HepG2 (cell line): ENCODE data around the gene FETUB. TPM values are rescaled to one million over a fixed set of nuclear protein-coding genes. Genes with fewer than 3 reads are reported as not detected.
"Not testable (repeated sequence)": the region's sequence is repeated elsewhere in the genome, so short reads cannot be mapped to it uniquely, and the experiment has no call there.

Experiments used
- ATAC-seq: fragments of 200-7000 bp; cut with Tn5 transposase; 3 replicates; pipeline ENCODE4 v1.9.1; 2020; ENCODE audit warnings: mild to moderate bottlenecking, moderate library complexity
- BruUV-seq: library from RNA; stranded (reverse); fragments of 400-500 nt; replicated peaks from 2 replicates; lab custom pipeline; 2021; lab: Mats Ljungman, UMichigan
- CTCF ChIA-PET: fragments of 300-600 bp; formaldehyde crosslinking; extraction: SDS; loops from one replicate; lab custom pipeline; 2021; ENCODE audit warnings: low total read pairs, inconsistent platforms, low intra/inter-chr PET ratio; lab: Yijun Ruan, JAX
- POLR2A ChIA-PET: fragments of 350-600 bp; sonication (Branson Sonifier 250); formaldehyde crosslinking; loops from one replicate; lab custom pipeline; 2020; ENCODE audit warnings: antibody characterized with exemption, inconsistent platforms; lab: Yijun Ruan, JAX
- DNase-seq: peaks from one replicate; pipeline ENCODE4 v3.0.0-alpha.2; 2015; ENCODE audit warnings: low spot score
- FAIRE-seq: peaks from 3 replicates; lab custom pipeline; 2011; peaks lifted over from hg19 to GRCh38; lab: Jason Lieb, UNC
- H2AFZ ChIP-seq: one replicate; pipeline ENCODE4 v1.6.1; 2011; ENCODE audit warnings: low read length, inconsistent platforms
- H3K27ac ChIP-seq: fragments of 300-600 bp; 3 replicates; pipeline ENCODE4 v1.8.0; 2011; ENCODE audit warnings: mixed run types, mild to moderate bottlenecking, mixed read lengths, low read length, inconsistent platforms; ENCODE audit not compliant: insufficient read depth; ENCODE audit errors: extremely low read length
- H3K27me3 ChIP-seq, 2 experiments: fragments of 200-600 bp in 1 of 2; 2 replicates in 1 of 2; 3 replicates in 1 of 2; pipeline versions ENCODE4 v1.6.0 to v1.8.0; 2011; ENCODE audit warnings: low read length in 2 of 2, mild to moderate bottlenecking in 2 of 2, moderate library complexity in 2 of 2, inconsistent platforms in 1 of 2; ENCODE audit not compliant: insufficient read depth in 2 of 2, control insufficient read depth in 1 of 2
- H3K36me3 ChIP-seq, 2 experiments: fragments of 200-600 bp in 1 of 2; replicated peaks in 1 of 2; 2 replicates in 1 of 2; 3 replicates in 1 of 2; pipeline versions ENCODE4 v1.5.1 to v1.8.0; 2011; ENCODE audit warnings: low read length in 2 of 2, inconsistent platforms in 1 of 2; ENCODE audit not compliant: insufficient read depth in 2 of 2, control insufficient read depth in 1 of 2
- H3K4me1 ChIP-seq: 2 replicates; pipeline ENCODE4 v1.5.1; 2012; ENCODE audit warnings: low read length, inconsistent platforms; ENCODE audit not compliant: insufficient read depth
- H3K4me2 ChIP-seq: 2 replicates; pipeline ENCODE4 v1.6.0; 2011; ENCODE audit warnings: low read depth, low read length, inconsistent platforms
- H3K4me3 ChIP-seq, 3 experiments: fragments of 200-600 bp in 1 of 3; sonication (generic), shearing (Covaris generic) in 1 of 3; replicated peaks in 1 of 3; 2 replicates each; pipeline ENCODE4 v1.5.1; 2011 to 2016; ENCODE audit warnings: low read length in 3 of 3, inconsistent platforms in 2 of 3, low read depth in 2 of 3, mild to moderate bottlenecking in 2 of 3, control low read depth in 1 of 3, mixed read lengths in 1 of 3; ENCODE audit not compliant: insufficient read depth in 1 of 3
- H3K79me2 ChIP-seq: one replicate; pipeline ENCODE4 v1.6.1; 2011; ENCODE audit warnings: low read length, inconsistent platforms; ENCODE audit not compliant: insufficient read depth
- H3K9ac ChIP-seq: 2 replicates; pipeline ENCODE4 v1.6.0; 2011; ENCODE audit warnings: mild to moderate bottlenecking, low read depth, low read length, inconsistent platforms; ENCODE audit not compliant: insufficient read depth
- H3K9me3 ChIP-seq: 2 replicates; pipeline ENCODE4 v1.5.1; 2012; ENCODE audit warnings: mild to moderate bottlenecking, low read length
- H4K20me1 ChIP-seq: 2 replicates; pipeline ENCODE4 v1.6.0; 2011; ENCODE audit warnings: inconsistent platforms, mild to moderate bottlenecking, low read length, moderate library complexity; ENCODE audit not compliant: insufficient read depth
- AHR ChIP-seq: IDR thresholded peaks from 2 replicates; pipeline ENCODE4 v1.6.1; 2018; ENCODE audit warnings: missing genetic modification reagents, missing compliant biosample characterization
- ARNT ChIP-seq: fragments of 450-650 bp; IDR thresholded peaks from 2 replicates; pipeline ENCODE4 v1.6.1; 2017
- ETV5 ChIP-seq: IDR thresholded peaks from 2 replicates; pipeline ENCODE4 v1.6.1; 2018; ENCODE audit warnings: missing biosample characterization, missing genetic modification reagents, inconsistent platforms, borderline replicate concordance
- HNRNPLL ChIP-seq: fragments of 200-400 bp; formaldehyde crosslinking; IDR thresholded peaks from 2 replicates; pipeline ENCODE4 v1.6.1; 2017; ENCODE audit warnings: mild to moderate bottlenecking, low read depth, low read length; ENCODE audit not compliant: poor library complexity, severe bottlenecking
- KDM2A ChIP-seq: sonication (generic); formaldehyde crosslinking; IDR thresholded peaks from 2 replicates; pipeline ENCODE4 v1.4.0; 2020; ENCODE audit warnings: low read depth, missing genetic modification reagents, borderline replicate concordance
- KDM5A ChIP-seq: fragments of 200-600 bp; sonication (generic); IDR thresholded peaks from 2 replicates; pipeline ENCODE4 v1.7.0; 2018; ENCODE audit warnings: antibody characterized with exemption, mild to moderate bottlenecking, low read length, borderline replicate concordance
- KLF16 ChIP-seq, 2 experiments: sonication (generic) in 1 of 2; formaldehyde crosslinking in 1 of 2; IDR thresholded peaks; 2 replicates each; pipeline versions ENCODE4 v1.6.1 to v1.8.0; 2016 to 2023; ENCODE audit warnings: missing genetic modification reagents in 2 of 2, missing compliant biosample characterization in 1 of 2
- MTF2 ChIP-seq: sonication (generic); formaldehyde crosslinking; IDR thresholded peaks from 2 replicates; pipeline ENCODE4 v1.5.0; 2020; ENCODE audit warnings: missing genetic modification reagents, borderline replicate concordance
- ONECUT2 ChIP-seq: sonication (generic); formaldehyde crosslinking; IDR thresholded peaks from 2 replicates; pipeline ENCODE4 v1.4.0; 2020; ENCODE audit warnings: missing genetic modification reagents
- PRDM10 ChIP-seq: sonication (generic); formaldehyde crosslinking; IDR thresholded peaks from 2 replicates; pipeline ENCODE4 v1.4.0; 2020; ENCODE audit warnings: low read depth, missing genetic modification reagents
- SRSF9 ChIP-seq: fragments of 200-400 bp; formaldehyde crosslinking; IDR thresholded peaks from 2 replicates; pipeline ENCODE4 v1.6.1; 2018; ENCODE audit warnings: borderline replicate concordance, mild to moderate bottlenecking, low read depth, low read length; ENCODE audit not compliant: insufficient read depth, poor library complexity, severe bottlenecking
- TEAD3 ChIP-seq: optimal IDR thresholded peaks from 2 replicates; pipeline ENCODE3; 2016; ENCODE audit warnings: borderline replicate concordance
- YY1 ChIP-seq: IDR thresholded peaks from 2 replicates; pipeline ENCODE4 v1.6.1; 2011; ENCODE audit warnings: low read length, low read depth, moderate library complexity, mild to moderate bottlenecking; ENCODE audit not compliant: insufficient read depth, insufficient replicate concordance
- ZFAT ChIP-seq: sonication (generic); formaldehyde crosslinking; conservative IDR thresholded peaks from 2 replicates; pipeline ENCODE4 v1.8.1; 2023; ENCODE audit warnings: missing genetic modification reagents, inconsistent platforms
- ZNF12 ChIP-seq: sonication (generic); formaldehyde crosslinking; IDR thresholded peaks from 2 replicates; pipeline ENCODE4 v1.5.0; 2020; ENCODE audit warnings: missing genetic modification reagents
- ZNF782 ChIP-seq: sonication (generic); formaldehyde crosslinking; IDR thresholded peaks from 2 replicates; pipeline ENCODE4 v1.4.0; 2020; ENCODE audit warnings: missing genetic modification reagents, mild to moderate bottlenecking, borderline replicate concordance
- ZNF790 ChIP-seq: sonication (generic); formaldehyde crosslinking; IDR thresholded peaks from 2 replicates; pipeline ENCODE4 v1.8.0; 2022; ENCODE audit warnings: missing genetic modification reagents, mild to moderate bottlenecking, borderline replicate concordance
- WGBS: methylation state at CpG from one replicate; pipeline ENCODE4 v1.1.6; 2017; ENCODE audit warnings: low lambda C conversion rate; 5-methylcytosine and 5-hydroxymethylcytosine counted together
- in situ Hi-C: cut with HindIII; loops from 2 replicates; pipeline ENCODE4 v1.10.0; 2017; ENCODE audit warnings: low pct_unique_long_range_greater_than_20kb; ENCODE audit not compliant: extremely low pct_ligation_motif_present
- intact Hi-C: fragments of 100-400 bp; cut with micrococcal nuclease; formaldehyde crosslinking; loops from one replicate; pipeline ENCODE4 v1.10.0; 2022; ENCODE audit not compliant: unreplicated experiment
- polyA plus RNA-seq, 8 experiments: library from polyadenylated mRNA; depleted of rRNA in 3 of 8; stranded (reverse) in 7 of 8; unstranded in 1 of 8; fragments of >200 nt; fragmentation: Illumina TruSeq in 4 of 8; extraction: Trizol in 4 of 8; gene quantifications; 2 replicates each; pipeline versions ENCODE4 v1.2.1 to v1.2.3, GENCODE V29; 2011 to 2016; ENCODE audit warnings: low read depth in 4 of 8, missing spikeins in 1 of 8, mixed read lengths in 1 of 8; ENCODE audit not compliant: insufficient read depth in 1 of 8
- total RNA-seq, 5 experiments: library from RNA; depleted of rRNA; stranded (reverse); fragments of >200 nt; fragmentation: Illumina TruSeq; extraction: Trizol; gene quantifications; 2 replicates each; pipeline ENCODE4 v1.2.3, GENCODE V29; 2016; ENCODE audit warnings: low read depth in 1 of 5

The FETUB gene
- total and polyA plus RNA-seq, 2 of the 13 experiments (the other 11 are each of a cell fraction or from before 2014, with no cell fraction given), result 2.1 to 4.4 TPM

- TF ChIP-seq ZNF12, result no peak
- TF ChIP-seq ZNF782, result no peak
- no peak for TF ChIP-seq ONECUT2 (CRISPR knock-in tag)
- TF ChIP-seq AHR, result no peak
- TF ChIP-seq ARNT, result no peak
- TF ChIP-seq YY1, result no peak
- no peak for TF ChIP-seq PRDM10
- no peak for TF ChIP-seq KDM2A (CRISPR knock-in tag)
- no peak for TF ChIP-seq HNRNPLL
- TF ChIP-seq ETV5 (CRISPR knock-in tag), result no peak
- no peak for TF ChIP-seq MTF2 (CRISPR knock-in tag)
- TF ChIP-seq TEAD3 (CRISPR knock-in tag), result no peak
- TF ChIP-seq ZNF790, result no peak
- no peak for TF ChIP-seq ZFAT (CRISPR knock-in tag)
- no peak for TF ChIP-seq SRSF9
- no peak for TF ChIP-seq KLF16 (CRISPR knock-in tag; IDR thresholded peaks at IDR 0.05)
- no peak for TF ChIP-seq KDM5A
Observed at GRCh38 chr3:186687120-186687651, 47.0 kb downstream of the FETUB start (continued).

GRCh38 chr3:186690304-186690703 lies 50.1 kb downstream of the FETUB start:
- H3K36me3 ChIP-seq, DNase-seq, CTCF ChIA-PET, H3K27me3 ChIP-seq, ATAC-seq, POLR2A ChIA-PET, H3K9ac ChIP-seq, intact Hi-C loops, in situ Hi-C loops, H3K27ac ChIP-seq, H3K4me3 ChIP-seq, H2AFZ ChIP-seq, FAIRE-seq, BruUV-seq, H3K4me2 ChIP-seq, H3K9me3 ChIP-seq, H3K79me2 ChIP-seq, H4K20me1 ChIP-seq: not testable (repeated sequence)
- peaks cover 12% of the 10 kb centered on the region for H3K4me1 ChIP-seq
- 68% methylated on average over 1 of the region's 1 CpG for WGBS
